B cell (primary cell): ENCODE measurements around the gene CDRT4.

Source experiments
- CTCF ChIP-seq: fragments of 200-600 bp; IDR thresholded peaks from one replicate; pipeline ENCODE4 v1.8.0; 2022; ENCODE audit warnings: antibody characterized with exemption, mild to moderate bottlenecking
- EZH2 ChIP-seq: IDR thresholded peaks from 2 replicates; pipeline ENCODE4 v1.6.1; 2012; ENCODE audit warnings: borderline replicate concordance, low read depth, mild to moderate bottlenecking, moderate library complexity, low read length; ENCODE audit not compliant: insufficient read depth, poor library complexity, severe bottlenecking

DNA sequence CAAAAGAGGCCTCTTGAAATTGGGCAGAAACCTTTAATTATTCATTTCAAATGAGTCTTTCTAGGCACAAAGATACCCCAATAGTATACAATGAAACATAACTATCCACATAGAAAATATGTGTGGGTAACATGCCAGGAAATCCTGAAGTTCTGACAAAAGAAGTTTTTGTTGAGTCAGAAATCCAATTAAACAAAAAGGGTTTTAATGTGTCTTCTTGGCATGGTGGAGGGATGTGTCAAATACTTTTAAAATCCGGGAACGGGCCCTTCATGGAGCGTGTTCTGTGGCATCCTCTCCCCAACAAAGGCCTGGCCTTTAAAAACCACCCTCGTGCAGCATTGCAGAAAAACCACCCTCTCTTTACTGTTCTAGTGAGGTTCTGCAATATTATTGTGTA, 14.2 kb downstream of the CDRT4 start:
- TF ChIP-seq CTCF = no peak
- TF ChIP-seq EZH2 = no peak
